Transverse colon (tissue), 4 donors: ENCODE measurements around the gene AGBL4. TPM values are rescaled to one million over a fixed set of nuclear protein-coding genes. Genes with fewer than 3 reads are reported as not detected.

Experiments used
- DNase-seq: peaks from one replicate; pipeline ENCODE4 v3.0.0-alpha.2; 2019
- H3K27ac ChIP-seq, 4 donors: fragments of 200-600 bp; sonication (generic); 2 replicates each; pipeline ENCODE4 v1.5.1; 2016 to 2018; ENCODE audit warnings: inconsistent platforms in 4 of 4
- H3K27me3 ChIP-seq: fragments of 200-600 bp; sonication (generic); 2 replicates; pipeline ENCODE4 v1.5.1; 2017; ENCODE audit warnings: inconsistent platforms
- H3K36me3 ChIP-seq, 4 donors: fragments of 200-600 bp; sonication (generic); 2 replicates each; pipeline ENCODE4 v1.5.1; 2017 to 2019; ENCODE audit warnings: inconsistent platforms in 4 of 4
- H3K4me1 ChIP-seq, 4 donors: fragments of 200-600 bp; sonication (generic); 2 replicates each; pipeline ENCODE4 v1.5.1; 2017 to 2020; ENCODE audit warnings: inconsistent platforms in 4 of 4
- H3K4me3 ChIP-seq, 4 donors: fragments of 200-600 bp; sonication (generic); 1 replicate in 1 of 4; 2 replicates in 3 of 4; pipeline versions ENCODE4 v1.5.1 to v1.6.1; 2017 to 2019; ENCODE audit warnings: inconsistent platforms in 4 of 4
- H3K9me3 ChIP-seq, 2 donors: fragments of 200-600 bp; sonication (generic); 2 replicates each; pipeline ENCODE4 v1.5.1; 2017 to 2019; ENCODE audit warnings: inconsistent platforms in 2 of 2
- CTCF ChIP-seq, 5 experiments: fragments of 200-600 bp in 3 of 5; fragments of 450-650 bp in 2 of 5; sonication (generic) in 3 of 5; IDR thresholded peaks; 1 replicate in 2 of 5; 2 replicates in 3 of 5; pipeline ENCODE4 v1.5.1; 2016 to 2017; ENCODE audit warnings: antibody characterized with exemption in 5 of 5, inconsistent platforms in 3 of 5, mild to moderate bottlenecking in 2 of 5, moderate library complexity in 1 of 5
- EP300 ChIP-seq: sonication (generic); formaldehyde crosslinking; IDR thresholded peaks from one replicate; pipeline ENCODE4 v1.6.1; 2017; ENCODE audit warnings: antibody characterized with exemption, low read depth
- POLR2A ChIP-seq: fragments of 450-650 bp; IDR thresholded peaks from one replicate; pipeline ENCODE4 v1.6.1; 2016; ENCODE audit warnings: antibody characterized with exemption, mild to moderate bottlenecking, moderate library complexity
- POLR2AphosphoS5 ChIP-seq, 3 donors: sonication (generic); formaldehyde crosslinking; IDR thresholded peaks; one replicate each; pipeline ENCODE4 v1.6.1; 2016; ENCODE audit warnings: antibody characterized with exemption in 3 of 3
- WGBS, 2 donors: methylation state at CpG; one replicate each; pipeline ENCODE4 v1.1.5; 2018; ENCODE audit warnings: low coverage in 1 of 2; 5-methylcytosine and 5-hydroxymethylcytosine counted together
- in situ Hi-C, 4 donors: fragments of 200-750 bp; cut with MboI; loops; one replicate each; pipeline versions ENCODE4 v1.15.0 to v1.15.1; 2017; ENCODE audit warnings: low sequenced_read_pairs in 3 of 4, low pct_ligation_motif_present in 1 of 4, low pct_unique_long_range_greater_than_20kb in 1 of 4
- intact Hi-C: fragments of 100-400 bp; cut with DNase I; formaldehyde crosslinking; loops from one replicate; pipeline ENCODE4 v1.15.1; 2023; ENCODE audit warnings: low total_unique reads
- total RNA-seq, 4 donors: library from RNA; depleted of rRNA; stranded (reverse); fragments of >200 nt; gene quantifications; one replicate each; pipeline ENCODE4 v1.1.0, GENCODE V29; 2016

The AGBL4 gene
- total RNA-seq, 4 donors from 2014 or later = 0.82 TPM; not detected in 3

- WGBS, 2 donors = 75 to 83% methylated on average over 1 to 2 of the region's 2 CpGs
Measured at GRCh38 chr1:48728584-48728983, 1295.2 kb downstream of the AGBL4 start.

GRCh38 chr1:48726557-48727215 lies 1297.1 kb downstream of the AGBL4 start:
- in situ Hi-C loops = no loop called here
- no peaks in the 10 kb centered on the region for H3K36me3 ChIP-seq
- H3K4me3 ChIP-seq = no peak overlapping the region
- intact Hi-C loops = no loop called here
- no peaks in the 10 kb centered on the region for H3K9me3 ChIP-seq
- H3K27ac ChIP-seq = no peak overlapping the region
- 89 to 94% methylated on average over 4 of the region's 4 CpGs for WGBS, 2 donors
- no peak for DNase-seq
- no peaks in the 10 kb centered on the region for H3K4me1 ChIP-seq
- TF ChIP-seq POLR2A = no peak
- TF ChIP-seq EP300 = no peak
- TF ChIP-seq POLR2AphosphoS5 (IDR thresholded peaks at IDR 0.05) = no peak
- no peak for TF ChIP-seq CTCF (IDR thresholded peaks at IDR 0.05)
- no peaks in the 10 kb centered on the region for H3K27me3 ChIP-seq

More at GRCh38 chr1:48728584-48728983, 1295.2 kb downstream of the AGBL4 start:
- no peaks in the 10 kb centered on the region for H3K4me1 ChIP-seq
- DNase-seq = no peak
- no peaks in the 10 kb centered on the region for H3K9me3 ChIP-seq
- intact Hi-C loops = no loop called here
- no peak overlapping the region for H3K27ac ChIP-seq
- TF ChIP-seq POLR2A = no peak
- no peak for TF ChIP-seq EP300
- no peak for TF ChIP-seq CTCF (IDR thresholded peaks at IDR 0.05)
- TF ChIP-seq POLR2AphosphoS5 (IDR thresholded peaks at IDR 0.05) = no peak
- no peaks in the 10 kb centered on the region for H3K36me3 ChIP-seq
- no peaks in the 10 kb centered on the region for H3K27me3 ChIP-seq
- no peak overlapping the region for H3K4me3 ChIP-seq
- in situ Hi-C loops = no loop called here

DNA sequence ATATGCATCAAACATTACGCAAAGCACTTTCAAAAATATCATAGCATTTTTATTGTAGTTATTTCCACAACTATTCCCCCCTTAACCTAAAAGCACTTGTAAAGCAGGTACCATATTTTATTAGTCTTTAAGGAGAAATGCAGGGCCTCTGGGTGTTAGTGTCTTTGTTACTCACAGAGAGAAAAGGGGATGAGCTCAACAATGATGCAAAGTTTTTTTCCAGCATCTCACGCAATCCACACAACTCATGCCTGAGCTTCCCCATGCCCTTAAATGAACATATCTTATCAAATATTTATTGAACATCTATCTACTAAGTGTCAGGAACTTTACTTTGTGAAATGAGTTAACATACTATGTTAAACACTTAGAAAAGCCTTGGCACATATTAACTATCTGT lies 1297.6 kb downstream of the AGBL4 start:
- intact Hi-C loops (no loop called here), in situ Hi-C loops (no loop called here)
- WGBS, 2 donors = 92 to 95% methylated on average over 2 of the region's 2 CpGs
- DNase-seq = no peak
- Histone ChIP-seq H3K27me3 (no peaks in the 10 kb centered on the region), H3K4me1 (no peaks in the 10 kb centered on the region), H3K4me3 (no peak overlapping the region), H3K36me3 (no peaks in the 10 kb centered on the region), H3K9me3 (no peaks in the 10 kb centered on the region), H3K27ac (no peak overlapping the region)
- TF ChIP-seq CTCF (IDR thresholded peaks at IDR 0.05) = no peak
- TF ChIP-seq EP300 = no peak
- no peak for TF ChIP-seq POLR2A
- no peak for TF ChIP-seq POLR2AphosphoS5 (IDR thresholded peaks at IDR 0.05)

DNA sequence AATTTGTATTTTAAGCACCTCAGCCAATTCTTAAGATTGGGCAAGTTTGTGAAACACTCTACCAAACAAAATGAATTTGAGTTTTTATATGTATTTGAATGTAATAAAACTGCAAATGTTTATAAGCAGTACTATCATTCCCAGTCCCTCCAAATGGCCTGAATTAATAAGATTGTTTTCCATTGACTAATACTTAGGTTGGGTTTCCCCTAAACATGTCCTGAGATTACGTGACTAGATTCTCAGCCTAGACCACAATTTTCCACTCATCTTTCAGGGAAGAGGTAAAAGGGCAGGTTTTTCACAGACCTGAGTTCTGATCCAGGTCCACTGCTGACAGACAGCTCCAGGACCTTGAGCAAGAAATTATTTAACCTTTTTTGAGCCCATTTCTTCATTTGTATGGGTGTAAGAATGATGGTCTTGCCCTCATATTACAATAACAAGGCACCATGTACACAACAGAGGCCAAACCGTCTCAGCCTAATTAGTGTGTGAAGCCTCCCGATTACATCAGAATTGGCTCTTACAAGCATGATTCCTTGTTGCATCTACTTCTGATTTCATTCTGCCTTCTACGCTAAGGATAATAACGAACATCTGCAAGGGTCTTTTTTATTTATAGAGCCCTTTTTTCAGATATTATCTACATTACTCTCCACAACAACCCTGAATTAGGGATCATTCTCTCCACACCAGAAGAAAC lies 1298.3 kb downstream of the AGBL4 start:
- DNase-seq = no peak
- Histone ChIP-seq H3K36me3 (no peaks in the 10 kb centered on the region), H3K4me1 (no peaks in the 10 kb centered on the region), H3K27me3 (no peaks in the 10 kb centered on the region), H3K9me3 (no peaks in the 10 kb centered on the region), H3K27ac (no peak overlapping the region), H3K4me3 (no peak overlapping the region)
- in situ Hi-C loops = no loop called here
- TF ChIP-seq EP300 (no peak), POLR2A (no peak), POLR2AphosphoS5 (IDR thresholded peaks at IDR 0.05) (no peak), CTCF (IDR thresholded peaks at IDR 0.05) (no peak)
- intact Hi-C loops = no loop called here
- 77 to 78% methylated on average over 4 to 5 of the region's 5 CpGs for WGBS, 2 donors
